Endothelial cell of umbilical vein (primary cell): Measurements from ENCODE around the gene MXI1. TPM values are rescaled to one million over a fixed set of nuclear protein-coding genes. Genes with fewer than 3 reads are reported as not detected.

Source experiments
- BruUV-seq: library from RNA; stranded (reverse); fragments of 400-500 nt; replicated peaks from 2 replicates; lab custom pipeline; 2021; lab: Mats Ljungman, UMichigan
- CTCF ChIA-PET: fragments of 300-600, 350-600 bp; sonication (Branson Sonifier 250); formaldehyde crosslinking; loops from one replicate; lab custom pipeline; 2021; ENCODE audit warnings: antibody characterized with exemption, inconsistent platforms; lab: Charles Lee
- POLR2A ChIA-PET: fragments of 300-600, 350-600 bp; sonication (Branson Sonifier 250); formaldehyde crosslinking; loops from one replicate; lab custom pipeline; 2021; ENCODE audit warnings: antibody characterized with exemption, inconsistent platforms; lab: Charles Lee
- DNase-seq: peaks from one replicate; pipeline ENCODE4 v3.0.0-alpha.2; 2011; ENCODE audit warnings: low read depth, low spot score
- FAIRE-seq: peaks from 2 replicates; lab custom pipeline; 2011; peaks lifted over from hg19 to GRCh38; lab: Jason Lieb, UNC
- H2AFZ ChIP-seq: 2 replicates; pipeline ENCODE4 v1.6.0; 2012; ENCODE audit warnings: low read depth, low read length, control low read depth, inconsistent platforms
- H3K27ac ChIP-seq: 2 replicates; pipeline ENCODE4 v1.5.1; 2011; ENCODE audit warnings: low read depth, mild to moderate bottlenecking, control low read depth, low read length, moderate library complexity; ENCODE audit not compliant: insufficient read depth
- H3K27me3 ChIP-seq, 2 experiments: 2 replicates each; pipeline versions ENCODE4 v1.6.0 to v1.6.1; 2011; ENCODE audit warnings: low read length in 2 of 2, mixed read lengths in 1 of 2; ENCODE audit not compliant: control insufficient read depth in 2 of 2, insufficient read depth in 2 of 2
- H3K36me3 ChIP-seq, 2 experiments: 2 replicates in 1 of 2; 3 replicates in 1 of 2; pipeline ENCODE4 v1.5.1; 2011; ENCODE audit warnings: low read length in 2 of 2, mild to moderate bottlenecking in 1 of 2, moderate library complexity in 1 of 2; ENCODE audit not compliant: control insufficient read depth in 2 of 2, insufficient read depth in 2 of 2; ENCODE audit errors: extremely low read depth in 1 of 2
- H3K4me1 ChIP-seq: 3 replicates; pipeline ENCODE4 v1.5.1; 2011; ENCODE audit warnings: mild to moderate bottlenecking, low read length; ENCODE audit not compliant: control insufficient read depth, insufficient read depth; ENCODE audit errors: extremely low read depth
- H3K4me2 ChIP-seq: 2 replicates; pipeline ENCODE4 v1.6.1; 2011; ENCODE audit warnings: low read length, control low read depth, mixed read lengths; ENCODE audit not compliant: insufficient read depth
- H3K4me3 ChIP-seq, 3 experiments: fragments of 200-600 bp in 1 of 3; sonication (generic), shearing (Covaris generic) in 1 of 3; replicated peaks in 1 of 3; 2 replicates each; pipeline ENCODE4 v1.5.1; 2011 to 2016; ENCODE audit warnings: control low read depth in 3 of 3, low read length in 3 of 3, mild to moderate bottlenecking in 2 of 3, inconsistent platforms in 1 of 3, low read depth in 1 of 3, moderate library complexity in 1 of 3; ENCODE audit not compliant: insufficient read depth in 1 of 3
- H3K79me2 ChIP-seq: 2 replicates; pipeline ENCODE4 v1.6.0; 2012; ENCODE audit warnings: low read length, inconsistent platforms; ENCODE audit not compliant: control insufficient read depth, insufficient read depth
- H3K9ac ChIP-seq: replicated peaks from 2 replicates; pipeline ENCODE3; 2011; ENCODE audit warnings: low read length, control low read depth; ENCODE audit not compliant: insufficient read depth; ENCODE audit errors: extremely low read depth
- H3K9me1 ChIP-seq: replicated peaks from 3 replicates; pipeline ENCODE4 v1.6.0; 2011; ENCODE audit warnings: mild to moderate bottlenecking, low read length; ENCODE audit not compliant: control insufficient read depth, insufficient read depth; ENCODE audit errors: extremely low read depth
- H3K9me3 ChIP-seq: replicated peaks from 2 replicates; pipeline ENCODE4 v1.5.1; 2012; ENCODE audit warnings: low read length, inconsistent platforms; ENCODE audit not compliant: control insufficient read depth, insufficient read depth
- H4K20me1 ChIP-seq: replicated peaks from 2 replicates; pipeline ENCODE3; 2011; ENCODE audit warnings: mild to moderate bottlenecking, low read length; ENCODE audit not compliant: control insufficient read depth, insufficient read depth; ENCODE audit errors: extremely low read depth
- CTCF ChIP-seq, 2 donors: IDR thresholded peaks; 1 replicate in 1 of 2; 2 replicates in 1 of 2; pipeline ENCODE4 v1.5.1; 2011; ENCODE audit warnings: low read length in 2 of 2, mild to moderate bottlenecking in 2 of 2, moderate library complexity in 2 of 2, control low read depth in 1 of 2, inconsistent platforms in 1 of 2, low read depth in 1 of 2; ENCODE audit not compliant: insufficient read depth in 1 of 2; ENCODE audit errors: extremely low read depth in 1 of 2
- EZH2 ChIP-seq: IDR thresholded peaks from 2 replicates; pipeline ENCODE4 v1.6.1; 2012; ENCODE audit warnings: borderline replicate concordance, low read depth, mild to moderate bottlenecking, moderate library complexity, low read length, inconsistent platforms; ENCODE audit not compliant: severe bottlenecking
- FOS ChIP-seq: IDR thresholded peaks from 2 replicates; pipeline ENCODE4 v1.6.1; 2011; ENCODE audit warnings: mild to moderate bottlenecking, low read length, moderate library complexity, borderline replicate concordance; ENCODE audit not compliant: insufficient read depth
- GATA2 ChIP-seq: IDR thresholded peaks from 2 replicates; pipeline ENCODE4 v1.7.0; 2011; ENCODE audit warnings: low read depth, mild to moderate bottlenecking, moderate library complexity, mixed read lengths, low read length; ENCODE audit not compliant: insufficient read length, insufficient read depth
- JUN ChIP-seq: IDR thresholded peaks from 2 replicates; pipeline ENCODE4 v1.6.1; 2011; ENCODE audit warnings: borderline replicate concordance, low read depth; ENCODE audit not compliant: insufficient read length, insufficient read depth
- MAX ChIP-seq: IDR thresholded peaks from 2 replicates; pipeline ENCODE4 v1.6.1; 2011; ENCODE audit not compliant: insufficient read depth, insufficient read length
- MYC ChIP-seq: IDR thresholded peaks from one replicate; pipeline ENCODE4 v1.6.1; 2011; ENCODE audit warnings: mild to moderate bottlenecking, low read depth, low read length
- POLR2A ChIP-seq: IDR thresholded peaks from 2 replicates; pipeline ENCODE4 v1.6.1; 2012; ENCODE audit warnings: low read depth, mild to moderate bottlenecking, control low read depth, low read length
- POLR2AphosphoS5 ChIP-seq: IDR thresholded peaks from 2 replicates; pipeline ENCODE4 v1.6.1; 2012; ENCODE audit warnings: low read depth, mild to moderate bottlenecking, control low read depth, low read length, moderate library complexity; ENCODE audit not compliant: insufficient read depth
- dilution Hi-C: fragments of 300-500 bp; cut with MboI; formaldehyde crosslinking; loops from one replicate; pipeline ENCODE4 v1.15.0; 2019; ENCODE audit warnings: low sequenced_read_pairs; ENCODE audit not compliant: extremely low pct_ligation_motif_present
- intact Hi-C: fragments of 100-400 bp; cut with micrococcal nuclease; formaldehyde crosslinking; loops from one replicate; pipeline ENCODE4 v1.10.0; 2022
- polyA plus RNA-seq, 4 experiments: library from polyadenylated mRNA; depleted of rRNA in 3 of 4; stranded (reverse) in 3 of 4; unstranded in 1 of 4; fragments of >200 nt; gene quantifications; 2 replicates each; pipeline versions ENCODE4 v1.2.1 to v1.2.3, GENCODE V29; 2011 to 2012; ENCODE audit warnings: missing spikeins in 1 of 4
- total RNA-seq: library from RNA; stranded (reverse); gene quantifications from 2 replicates; pipeline ENCODE4 v1.2.3, GENCODE V29; 2021

Gene MXI1
- total and polyA plus RNA-seq, 2 donors (not counting 3 experiments of a cell fraction or from before 2014, with no cell fraction given) = 2.7 to 8.5 TPM

DNA sequence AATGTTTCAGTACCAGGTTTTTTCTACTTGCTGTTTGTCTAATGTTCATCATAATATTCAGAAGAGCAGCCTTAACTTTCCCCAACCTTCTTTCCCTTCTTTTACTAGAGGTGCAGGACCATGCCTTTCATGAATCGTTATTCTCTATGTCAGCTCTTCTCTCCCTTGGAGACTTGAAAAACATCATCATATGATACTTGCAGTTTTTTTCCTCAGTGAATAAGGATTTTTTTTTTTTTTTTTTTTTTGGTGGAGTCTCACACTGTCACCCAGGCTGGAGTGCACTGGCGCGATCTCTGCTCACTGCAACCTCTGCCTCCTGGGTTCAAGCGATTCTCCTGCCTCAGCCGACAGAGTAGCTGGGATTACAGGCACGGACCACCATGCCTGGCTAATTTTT, 67.2 kb downstream of the MXI1 start:
- FAIRE-seq = no peak
- H3K9me1 ChIP-seq = no peaks in the 10 kb centered on the region
- BruUV-seq = no TSS peak
- intact Hi-C loops = no loop called here
- no peak for DNase-seq
- H3K4me3 ChIP-seq = no peak overlapping the region
- CTCF ChIA-PET = interaction anchor here (0.6 to 2.3 kb wide), 7 partner anchors 17 to 1823 kb away, joined by 3 to 25 read pairs (median 3); no protein-coding TSS in a partner anchor
- no peak overlapping the region for H3K27ac ChIP-seq
- no peaks in the 10 kb centered on the region for H3K36me3 ChIP-seq
- no peaks in the 10 kb centered on the region for H3K9me3 ChIP-seq
- dilution Hi-C loops = loop anchor here (25.0 kb wide), 2 partner anchors 137 to 387 kb away; no protein-coding TSS in a partner anchor
- no peaks in the 10 kb centered on the region for H3K79me2 ChIP-seq
- no peak overlapping the region for H3K4me2 ChIP-seq
- peaks cover 0 to 2% of the 10 kb centered on the region in 2 experiments for H3K27me3 ChIP-seq
- POLR2A ChIA-PET = no interaction called here
- peaks cover 5% of the 10 kb centered on the region for H3K4me1 ChIP-seq
- no peak overlapping the region for H2AFZ ChIP-seq
- no peak for TF ChIP-seq MAX
- H3K9ac ChIP-seq = no peak overlapping the region
- H4K20me1 ChIP-seq = no peaks in the 10 kb centered on the region

GRCh38 chr10:110275128-110275729, 67.8 kb downstream of the MXI1 start:
- intact Hi-C loops = no loop called here
- dilution Hi-C loops = loop anchor here (25.0 kb wide), 2 partner anchors 138 to 388 kb away; no protein-coding TSS in a partner anchor

More at GRCh38 chr10:110275128-110275729, 67.8 kb downstream of the MXI1 start:
- no peak overlapping the region for H3K27ac ChIP-seq
- BruUV-seq = no TSS peak
- no peak overlapping the region for H3K4me3 ChIP-seq
- peaks cover 0 to 2% of the 10 kb centered on the region in 2 experiments for H3K27me3 ChIP-seq
- POLR2A ChIA-PET = no interaction called here
- H3K4me1 ChIP-seq = peaks cover 5% of the 10 kb centered on the region
- CTCF ChIA-PET = interaction anchor here (1.0 to 2.3 kb wide), 6 partner anchors 10 to 391 kb away, joined by 3 to 25 read pairs (median 4); no protein-coding TSS in a partner anchor
- DNase-seq (no peak), FAIRE-seq (no peak)
- no peak overlapping the region for H3K9ac ChIP-seq
- H3K4me2 ChIP-seq = no peak overlapping the region
- H3K9me3 ChIP-seq = no peaks in the 10 kb centered on the region
- TF ChIP-seq MAX (no peak), CTCF (IDR thresholded peaks at IDR 0.05; ENCODE audit: extremely low read depth in 1 of 2, insufficient read depth in 1 of 2, low read depth in 1 of 2, low read length in 2 of 2) (no peak), GATA2 (no peak), FOS (no peak), MYC (no peak), POLR2AphosphoS5 (no peak), JUN (no peak), POLR2A (no peak), EZH2 (no peak)
- H4K20me1 ChIP-seq = no peaks in the 10 kb centered on the region
- H3K36me3 ChIP-seq = no peaks in the 10 kb centered on the region
- H2AFZ ChIP-seq = no peak overlapping the region
- H3K9me1 ChIP-seq = no peaks in the 10 kb centered on the region
- no peaks in the 10 kb centered on the region for H3K79me2 ChIP-seq
